Endothelial cell of umbilical vein (primary cell): ENCODE data around the gene MMP11.

Source experiments
- EZH2 ChIP-seq: IDR thresholded peaks from 2 replicates; pipeline ENCODE4 v1.6.1; 2012; ENCODE audit warnings: borderline replicate concordance, low read depth, mild to moderate bottlenecking, moderate library complexity, low read length, inconsistent platforms; ENCODE audit not compliant: severe bottlenecking
- FOS ChIP-seq: IDR thresholded peaks from 2 replicates; pipeline ENCODE4 v1.6.1; 2011; ENCODE audit warnings: mild to moderate bottlenecking, low read length, moderate library complexity, borderline replicate concordance; ENCODE audit not compliant: insufficient read depth
- GATA2 ChIP-seq: IDR thresholded peaks from 2 replicates; pipeline ENCODE4 v1.7.0; 2011; ENCODE audit warnings: low read depth, mild to moderate bottlenecking, moderate library complexity, mixed read lengths, low read length; ENCODE audit not compliant: insufficient read length, insufficient read depth
- JUN ChIP-seq: IDR thresholded peaks from 2 replicates; pipeline ENCODE4 v1.6.1; 2011; ENCODE audit warnings: borderline replicate concordance, low read depth; ENCODE audit not compliant: insufficient read length, insufficient read depth
- POLR2A ChIP-seq: IDR thresholded peaks from 2 replicates; pipeline ENCODE4 v1.6.1; 2012; ENCODE audit warnings: low read depth, mild to moderate bottlenecking, control low read depth, low read length
- POLR2AphosphoS5 ChIP-seq: IDR thresholded peaks from 2 replicates; pipeline ENCODE4 v1.6.1; 2012; ENCODE audit warnings: low read depth, mild to moderate bottlenecking, control low read depth, low read length, moderate library complexity; ENCODE audit not compliant: insufficient read depth
- TF ChIP-seq, protein P1 (sequence below), 2 donors: IDR thresholded peaks; 1 replicate in 1 of 2; 2 replicates in 1 of 2; pipeline ENCODE4 v1.5.1; 2011; ENCODE audit warnings: low read length in 2 of 2, mild to moderate bottlenecking in 2 of 2, moderate library complexity in 2 of 2, control low read depth in 1 of 2, inconsistent platforms in 1 of 2, low read depth in 1 of 2; ENCODE audit not compliant: insufficient read depth in 1 of 2; ENCODE audit errors: extremely low read depth in 1 of 2
- TF ChIP-seq, protein P2 (sequence below): IDR thresholded peaks from 2 replicates; pipeline ENCODE4 v1.6.1; 2011; ENCODE audit not compliant: insufficient read depth, insufficient read length

DNA sequence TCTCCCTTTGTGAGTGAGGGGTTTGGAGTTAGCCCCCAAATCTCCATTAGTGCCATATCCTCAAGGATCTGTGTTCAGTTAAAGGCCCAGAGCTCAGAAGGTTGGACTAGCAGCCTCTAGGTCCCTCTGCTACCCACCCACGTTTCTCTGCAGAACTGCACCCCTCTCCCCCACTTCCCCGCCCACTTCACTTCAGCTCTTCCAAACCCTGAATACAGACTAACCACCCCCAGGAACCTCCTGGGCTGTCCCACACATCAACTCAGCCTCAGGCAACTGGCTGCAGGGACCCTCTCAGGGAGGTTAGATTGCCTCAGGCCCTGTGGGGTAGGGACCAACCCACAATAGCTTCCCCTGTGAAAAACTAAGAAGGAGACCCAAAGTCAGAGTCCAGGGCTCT lies 19.3 kb upstream of the MMP11 start:
- TF ChIP-seq, protein P1, sequence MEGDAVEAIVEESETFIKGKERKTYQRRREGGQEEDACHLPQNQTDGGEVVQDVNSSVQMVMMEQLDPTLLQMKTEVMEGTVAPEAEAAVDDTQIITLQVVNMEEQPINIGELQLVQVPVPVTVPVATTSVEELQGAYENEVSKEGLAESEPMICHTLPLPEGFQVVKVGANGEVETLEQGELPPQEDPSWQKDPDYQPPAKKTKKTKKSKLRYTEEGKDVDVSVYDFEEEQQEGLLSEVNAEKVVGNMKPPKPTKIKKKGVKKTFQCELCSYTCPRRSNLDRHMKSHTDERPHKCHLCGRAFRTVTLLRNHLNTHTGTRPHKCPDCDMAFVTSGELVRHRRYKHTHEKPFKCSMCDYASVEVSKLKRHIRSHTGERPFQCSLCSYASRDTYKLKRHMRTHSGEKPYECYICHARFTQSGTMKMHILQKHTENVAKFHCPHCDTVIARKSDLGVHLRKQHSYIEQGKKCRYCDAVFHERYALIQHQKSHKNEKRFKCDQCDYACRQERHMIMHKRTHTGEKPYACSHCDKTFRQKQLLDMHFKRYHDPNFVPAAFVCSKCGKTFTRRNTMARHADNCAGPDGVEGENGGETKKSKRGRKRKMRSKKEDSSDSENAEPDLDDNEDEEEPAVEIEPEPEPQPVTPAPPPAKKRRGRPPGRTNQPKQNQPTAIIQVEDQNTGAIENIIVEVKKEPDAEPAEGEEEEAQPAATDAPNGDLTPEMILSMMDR (IDR thresholded peaks at IDR 0.05; ENCODE audit: extremely low read depth in 1 of 2, insufficient read depth in 1 of 2, low read depth in 1 of 2, low read length in 2 of 2): no peak
- TF ChIP-seq POLR2A (no peak), EZH2 (no peak), POLR2AphosphoS5 (no peak), JUN (no peak), FOS (no peak), GATA2 (no peak)
- TF ChIP-seq, protein P2, sequence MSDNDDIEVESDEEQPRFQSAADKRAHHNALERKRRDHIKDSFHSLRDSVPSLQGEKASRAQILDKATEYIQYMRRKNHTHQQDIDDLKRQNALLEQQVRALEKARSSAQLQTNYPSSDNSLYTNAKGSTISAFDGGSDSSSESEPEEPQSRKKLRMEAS: no peak
